Sigmoid colon (tissue), 7 donors: ENCODE data around the gene YDJC. TPM values are rescaled to one million over a fixed set of nuclear protein-coding genes. Genes with fewer than 3 reads are reported as not detected.
A peak's percentile ranks its signal among the peaks of the same experiment; 100 is the strongest.

Experiments used
- DNase-seq: peaks from one replicate; pipeline ENCODE4 v3.0.0-alpha.2; 2019
- H3K27ac ChIP-seq, 4 donors: fragments of 200-600 bp; sonication (generic); one replicate each; pipeline ENCODE4 v1.5.1; 2016 to 2019; ENCODE audit warnings: mild to moderate bottlenecking in 1 of 4
- H3K27me3 ChIP-seq, 3 donors: fragments of 200-600 bp; sonication (generic); one replicate each; pipeline ENCODE4 v1.5.1; 2019; ENCODE audit warnings: mild to moderate bottlenecking in 1 of 3
- H3K36me3 ChIP-seq, 4 donors: fragments of 200-600 bp; sonication (generic); one replicate each; pipeline ENCODE4 v1.5.1; 2016 to 2019
- H3K4me1 ChIP-seq, 4 donors: fragments of 200-600 bp; sonication (generic); one replicate each; pipeline ENCODE4 v1.5.1; 2017 to 2019
- H3K4me3 ChIP-seq, 4 donors: fragments of 200-600 bp; sonication (generic); one replicate each; pipeline ENCODE4 v1.5.1; 2017 to 2019; ENCODE audit warnings: mild to moderate bottlenecking in 2 of 4, moderate library complexity in 1 of 4
- H3K9me3 ChIP-seq, 4 donors: fragments of 200-600 bp in 3 of 4; sonication (generic) in 3 of 4; one replicate each; pipeline versions ENCODE4 v1.5.1 to v1.6.1; 2013 to 2019
- CTCF ChIP-seq, 4 experiments: fragments of 450-650 bp in 3 of 4; fragments of 200-600 bp in 1 of 4; IDR thresholded peaks; one replicate each; pipeline ENCODE4 v1.5.1; 2016 to 2019; ENCODE audit warnings: antibody characterized with exemption in 4 of 4, mild to moderate bottlenecking in 3 of 4, moderate library complexity in 2 of 4
- EP300 ChIP-seq, 4 donors: sonication (generic); formaldehyde crosslinking; IDR thresholded peaks; one replicate each; pipeline ENCODE4 v1.6.1; 2017; ENCODE audit warnings: antibody characterized with exemption in 4 of 4
- POLR2A ChIP-seq, 2 donors: fragments of 450-650 bp; IDR thresholded peaks; one replicate each; pipeline ENCODE4 v1.6.1; 2016; ENCODE audit warnings: antibody characterized with exemption in 2 of 2, mild to moderate bottlenecking in 2 of 2, moderate library complexity in 2 of 2
- POLR2AphosphoS5 ChIP-seq, 4 donors: sonication (generic); formaldehyde crosslinking; IDR thresholded peaks; one replicate each; pipeline ENCODE4 v1.6.1; 2017; ENCODE audit warnings: antibody characterized with exemption in 4 of 4
- WGBS, 2 donors: extraction: QIAGEN DNeasy Blood & Tissue Kit; methylation state at CpG; one replicate each; pipeline ENCODE4 v1.1.7; 2013; 5-methylcytosine and 5-hydroxymethylcytosine counted together
- intact Hi-C: fragments of 100-400 bp; cut with DNase I; formaldehyde crosslinking; loops from one replicate; pipeline ENCODE4 v1.15.1; 2023
- polyA plus RNA-seq, 3 donors: library from polyadenylated mRNA; stranded (reverse); fragments of 200-250 nt; gene quantifications; one replicate each; pipeline ENCODE4 v1.2.3, GENCODE V29; 2013
- total RNA-seq, 4 donors: library from RNA; depleted of rRNA; stranded (reverse); fragments of >200 nt; gene quantifications; one replicate each; pipeline ENCODE4 v1.1.0, GENCODE V29; 2016
- donor health status: healthy with polysubstance abuse.
- donor health status: Bipolar disorder and iron deficiency.
- donor health status: healthy.

YDJC gene
- total and polyA plus RNA-seq, 7 donors: 8.3 to 36.5 (median 16.3) TPM

- 88 to 91% methylated on average over 5 of the region's 5 CpGs for WGBS, 2 donors
- H3K27ac ChIP-seq: no peak overlapping the region
- peaks cover 0 to 40% (median 26%) of the 10 kb centered on the region in 4 donors for H3K4me1 ChIP-seq
These were observed 34.9 kb downstream of the YDJC start for GRCh38 chr22:21594865-21595452.

GRCh38 chr22:21593406-21594232 is 36.2 kb downstream of the YDJC start:
- H3K27me3 ChIP-seq: no peaks in the 10 kb centered on the region
- intact Hi-C loops: no loop called here
- no peaks in the 10 kb centered on the region for H3K9me3 ChIP-seq
- no peak overlapping the region for H3K4me3 ChIP-seq
- WGBS, 2 donors: 77 to 87% methylated on average over 11 of the region's 11 CpGs
- TF ChIP-seq POLR2AphosphoS5 (IDR thresholded peaks at IDR 0.05): no peak
- TF ChIP-seq POLR2A (IDR thresholded peaks at IDR 0.05): no peak
- TF ChIP-seq EP300 (IDR thresholded peaks at IDR 0.05): no peak
- peak in 1 of 4 experiments; percentile 6 for TF ChIP-seq CTCF (IDR thresholded peaks at IDR 0.05)
- H3K27ac ChIP-seq: no peak overlapping the region
- peaks cover 5 to 51% (median 18%) of the 10 kb centered on the region in 4 donors for H3K36me3 ChIP-seq
- peaks cover 0 to 49% (median 30%) of the 10 kb centered on the region in 4 donors for H3K4me1 ChIP-seq
- DNase-seq: no peak

More at GRCh38 chr22:21594865-21595452, 34.9 kb downstream of the YDJC start:
- no peak for DNase-seq
- intact Hi-C loops: no loop called here
- H3K9me3 ChIP-seq: no peaks in the 10 kb centered on the region
- H3K27me3 ChIP-seq: no peaks in the 10 kb centered on the region
- H3K4me3 ChIP-seq: no peak overlapping the region
- TF ChIP-seq EP300 (IDR thresholded peaks at IDR 0.05): no peak
- TF ChIP-seq CTCF (IDR thresholded peaks at IDR 0.05): no peak
- TF ChIP-seq POLR2A (IDR thresholded peaks at IDR 0.05): no peak
- no peak for TF ChIP-seq POLR2AphosphoS5 (IDR thresholded peaks at IDR 0.05)
- peaks cover 5 to 51% (median 18%) of the 10 kb centered on the region in 4 donors for H3K36me3 ChIP-seq

- Histone ChIP-seq H3K4me3 (no peak overlapping the region), H3K27ac (no peak overlapping the region), H3K9me3 (no peaks in the 10 kb centered on the region), H3K27me3 (no peaks in the 10 kb centered on the region), H3K4me1 (peaks cover 0 to 61% (median 41%) of the 10 kb centered on the region in 4 donors), H3K36me3 (peaks cover 5 to 51% (median 18%) of the 10 kb centered on the region in 4 donors)
- intact Hi-C loops: no loop called here
- DNase-seq: no peak
- WGBS, 2 donors: 90 to 91% methylated on average over 3 of the region's 3 CpGs
- no peak for TF ChIP-seq POLR2AphosphoS5 (IDR thresholded peaks at IDR 0.05)
- no peak for TF ChIP-seq CTCF (IDR thresholded peaks at IDR 0.05)
- no peak for TF ChIP-seq POLR2A (IDR thresholded peaks at IDR 0.05)
- TF ChIP-seq EP300 (IDR thresholded peaks at IDR 0.05): no peak
These were observed 37.4 kb downstream of the YDJC start for GRCh38 chr22:21592422-21592821.

- Histone ChIP-seq H3K9me3 (no peaks in the 10 kb centered on the region), H3K36me3 (peaks cover 5 to 43% (median 18%) of the 10 kb centered on the region in 4 donors), H3K27me3 (no peaks in the 10 kb centered on the region), H3K4me3 (no peak overlapping the region), H3K4me1 (peaks cover 0 to 65% (median 44%) of the 10 kb centered on the region in 4 donors), H3K27ac (no peak overlapping the region)
- intact Hi-C loops: no loop called here
- TF ChIP-seq POLR2AphosphoS5 (IDR thresholded peaks at IDR 0.05) (no peak), EP300 (IDR thresholded peaks at IDR 0.05) (no peak), POLR2A (IDR thresholded peaks at IDR 0.05) (no peak), CTCF (IDR thresholded peaks at IDR 0.05) (no peak)
- 74 to 81% methylated on average over 9 of the region's 9 CpGs for WGBS, 2 donors
- no peak for DNase-seq
These were observed 38.1 kb downstream of the YDJC start for GRCh38 chr22:21591695-21592094.
